K562 (cell line): ENCODE data around the gene FUT2. TPM values are rescaled to one million over a fixed set of nuclear protein-coding genes. Genes with fewer than 3 reads are reported as not detected.

Source experiments
- ARID1B ChIP-seq: fragments of 450-650 bp; IDR thresholded peaks from 2 replicates; pipeline ENCODE4 v1.6.1; 2016; ENCODE audit warnings: antibody characterized with exemption, mild to moderate bottlenecking, inconsistent platforms
- CBX5 ChIP-seq: IDR thresholded peaks from 2 replicates; pipeline ENCODE4 v1.6.1; 2014; ENCODE audit warnings: low read depth, borderline replicate concordance
- CEBPG ChIP-seq, 3 experiments: fragments of 200-800 bp in 1 of 3; sonication (Bioruptor generic) in 1 of 3; sonication (generic) in 1 of 3; formaldehyde crosslinking in 1 of 3; IDR thresholded peaks in 2 of 3; conservative IDR thresholded peaks in 1 of 3; 2 replicates each; pipeline versions ENCODE4 v1.6.1 to v1.8.0; 2016 to 2022; ENCODE audit warnings: missing compliant biosample characterization in 2 of 3, missing genetic modification characterization in 2 of 3, mild to moderate bottlenecking in 1 of 3, missing genetic modification reagents in 1 of 3
- ETV5 ChIP-seq: sonication (generic); formaldehyde crosslinking; IDR thresholded peaks from 2 replicates; pipeline ENCODE4 v1.4.0; 2020; ENCODE audit warnings: low read depth, mild to moderate bottlenecking, missing genetic modification reagents
- GABPB1 ChIP-seq: sonication (generic); formaldehyde crosslinking; IDR thresholded peaks from 2 replicates; pipeline ENCODE4 v1.8.0; 2022; ENCODE audit warnings: mild to moderate bottlenecking, missing genetic modification reagents
- GTF2E2 ChIP-seq: fragments of 200-800 bp; sonication (Bioruptor generic); IDR thresholded peaks from 2 replicates; pipeline ENCODE4 v1.6.1; 2016; ENCODE audit warnings: missing genetic modification characterization, missing compliant biosample characterization
- HOXB6 ChIP-seq: fragments of 250-450 bp; sonication (Bioruptor Pico); IDR thresholded peaks from 2 replicates; pipeline ENCODE4 v1.5.1; 2022; ENCODE audit warnings: mild to moderate bottlenecking, borderline replicate concordance
- MCM3 ChIP-seq: fragments of 450-650 bp; IDR thresholded peaks from 2 replicates; pipeline ENCODE4 v1.6.1; 2016
- MEIS2 ChIP-seq: fragments of 450-650 bp; IDR thresholded peaks from 2 replicates; pipeline ENCODE4 v1.6.1; 2014; ENCODE audit warnings: mild to moderate bottlenecking; ENCODE audit not compliant: partially characterized antibody
- NFATC3 ChIP-seq: fragments of 450-650 bp; IDR thresholded peaks from 2 replicates; pipeline ENCODE4 v1.6.1; 2017; ENCODE audit warnings: mild to moderate bottlenecking
- PTBP1 ChIP-seq: fragments of 200-400 bp; formaldehyde crosslinking; IDR thresholded peaks from 2 replicates; pipeline ENCODE4 v1.6.1; 2017; ENCODE audit warnings: low read depth, low read length
- RFX7 ChIP-seq: fragments of 250-450 bp; sonication (Bioruptor Pico); IDR thresholded peaks from 2 replicates; pipeline ENCODE4 v1.5.1; 2021; ENCODE audit warnings: mild to moderate bottlenecking
- RHOXF2B ChIP-seq: fragments of 250-450 bp; sonication (Bioruptor Pico); conservative IDR thresholded peaks from 2 replicates; pipeline ENCODE4 v1.5.1; 2021
- SMARCA5 ChIP-seq: fragments of 450-650 bp; IDR thresholded peaks from 2 replicates; pipeline ENCODE4 v1.6.1; 2016
- STAT5A ChIP-seq: IDR thresholded peaks from 2 replicates; pipeline ENCODE4 v1.6.1; 2012; ENCODE audit warnings: low read length, inconsistent platforms, borderline replicate concordance
- TRIM24 ChIP-seq, 2 experiments: fragments of 450-650 bp; IDR thresholded peaks; 2 replicates each; pipeline ENCODE4 v1.6.1; 2016
- ZNF143 ChIP-seq: sonication (generic); formaldehyde crosslinking; IDR thresholded peaks from 2 replicates; pipeline ENCODE4 v1.9.0; 2022; ENCODE audit warnings: mild to moderate bottlenecking, missing genetic modification reagents
- ZNF165 ChIP-seq: fragments of 250-450 bp; sonication (Bioruptor Pico); IDR thresholded peaks from 2 replicates; pipeline ENCODE4 v1.4.0; 2020; ENCODE audit warnings: borderline replicate concordance
- ZNF217 ChIP-seq: sonication (generic); formaldehyde crosslinking; IDR thresholded peaks from 2 replicates; pipeline ENCODE4 v1.8.0; 2022; ENCODE audit warnings: mild to moderate bottlenecking, missing genetic modification reagents
- polyA plus RNA-seq, 8 experiments: library from polyadenylated mRNA; depleted of rRNA in 4 of 8; stranded (reverse) in 5 of 8; unstranded in 3 of 8; fragments of >200 nt; fragmentation: Nextera tagmentation in 2 of 8; fragmentation: Illumina TruSeq in 1 of 8; extraction: Ambion mirVana in 2 of 8; extraction: Trizol in 1 of 8; gene quantifications; 2 replicates each; pipeline versions ENCODE4 v1.2.1 to v1.2.3, GENCODE V29; 2011 to 2014; ENCODE audit warnings: inconsistent platforms in 1 of 8, missing spikeins in 1 of 8
- total RNA-seq, 7 experiments: library from RNA; depleted of rRNA in 6 of 7; stranded (reverse); fragments of >200 nt in 6 of 7; fragmentation: Illumina TruSeq in 2 of 7; extraction: Trizol in 2 of 7; gene quantifications; 2 replicates each; pipeline versions ENCODE4 v1.2.1 to v1.2.3, GENCODE V29; 2011 to 2021; ENCODE audit warnings: low replicate concordance in 1 of 7
- TF ChIP-seq, protein P1 (sequence below): fragments of 450-650 bp; conservative IDR thresholded peaks from 2 replicates; pipeline ENCODE4 v1.6.1; 2016; ENCODE audit warnings: missing genetic modification characterization, low read depth, mild to moderate bottlenecking, missing compliant biosample characterization, moderate library complexity
- TF ChIP-seq, protein P2 (sequence below): fragments of 450-650 bp; IDR thresholded peaks from 2 replicates; pipeline ENCODE4 v1.6.1; 2017; ENCODE audit warnings: antibody characterized with exemption, mild to moderate bottlenecking
- TF ChIP-seq, protein P3 (sequence below): fragments of 450-650 bp; formaldehyde crosslinking; IDR thresholded peaks from 2 replicates; pipeline ENCODE4 v1.4.0; 2022; ENCODE audit warnings: mild to moderate bottlenecking, moderate library complexity
- TF ChIP-seq, protein P4 (sequence below): IDR thresholded peaks from 2 replicates; pipeline ENCODE4 v1.6.1; 2011; ENCODE audit not compliant: insufficient read length; ENCODE audit errors: extremely low read depth

FUT2 gene
- total and polyA plus RNA-seq, 9 of the 15 experiments (the other 6 are each of a cell fraction or from before 2014, with no cell fraction given), result 0.03 to 0.04 TPM; not detected in 7

DNA sequence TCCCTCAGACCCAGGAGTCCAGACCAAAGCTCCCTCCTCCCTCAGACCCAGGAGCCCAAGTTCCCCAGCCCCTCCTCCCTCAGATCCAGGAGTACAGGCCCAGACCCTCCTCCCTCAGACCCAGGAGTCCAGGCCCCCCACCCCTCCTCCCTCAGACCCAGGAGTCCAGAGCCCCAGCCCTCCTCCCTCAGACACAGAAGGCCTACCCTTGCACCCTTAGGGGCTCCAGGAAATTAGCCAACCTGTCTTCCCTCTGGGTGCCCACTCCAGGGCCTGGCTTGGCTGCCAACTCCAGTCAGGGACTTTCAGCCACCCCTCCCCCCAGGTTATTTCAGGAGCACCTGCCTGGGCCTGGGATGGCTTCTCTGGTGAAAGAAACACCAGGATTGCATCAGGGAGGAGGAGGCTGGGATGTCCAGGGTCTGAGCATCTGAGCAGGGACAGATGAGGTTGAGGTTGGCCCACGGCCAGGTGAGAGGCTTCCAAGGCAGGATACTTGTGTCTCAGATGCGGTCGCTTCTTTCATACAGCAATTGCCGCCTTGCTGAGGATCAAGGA lies 59.4 kb downstream of the FUT2 start, which contains the start of gene FGF21 (continued):
- TF ChIP-seq, protein P1, sequence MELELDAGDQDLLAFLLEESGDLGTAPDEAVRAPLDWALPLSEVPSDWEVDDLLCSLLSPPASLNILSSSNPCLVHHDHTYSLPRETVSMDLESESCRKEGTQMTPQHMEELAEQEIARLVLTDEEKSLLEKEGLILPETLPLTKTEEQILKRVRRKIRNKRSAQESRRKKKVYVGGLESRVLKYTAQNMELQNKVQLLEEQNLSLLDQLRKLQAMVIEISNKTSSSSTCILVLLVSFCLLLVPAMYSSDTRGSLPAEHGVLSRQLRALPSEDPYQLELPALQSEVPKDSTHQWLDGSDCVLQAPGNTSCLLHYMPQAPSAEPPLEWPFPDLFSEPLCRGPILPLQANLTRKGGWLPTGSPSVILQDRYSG, result no peak
- TF ChIP-seq, protein P2, sequence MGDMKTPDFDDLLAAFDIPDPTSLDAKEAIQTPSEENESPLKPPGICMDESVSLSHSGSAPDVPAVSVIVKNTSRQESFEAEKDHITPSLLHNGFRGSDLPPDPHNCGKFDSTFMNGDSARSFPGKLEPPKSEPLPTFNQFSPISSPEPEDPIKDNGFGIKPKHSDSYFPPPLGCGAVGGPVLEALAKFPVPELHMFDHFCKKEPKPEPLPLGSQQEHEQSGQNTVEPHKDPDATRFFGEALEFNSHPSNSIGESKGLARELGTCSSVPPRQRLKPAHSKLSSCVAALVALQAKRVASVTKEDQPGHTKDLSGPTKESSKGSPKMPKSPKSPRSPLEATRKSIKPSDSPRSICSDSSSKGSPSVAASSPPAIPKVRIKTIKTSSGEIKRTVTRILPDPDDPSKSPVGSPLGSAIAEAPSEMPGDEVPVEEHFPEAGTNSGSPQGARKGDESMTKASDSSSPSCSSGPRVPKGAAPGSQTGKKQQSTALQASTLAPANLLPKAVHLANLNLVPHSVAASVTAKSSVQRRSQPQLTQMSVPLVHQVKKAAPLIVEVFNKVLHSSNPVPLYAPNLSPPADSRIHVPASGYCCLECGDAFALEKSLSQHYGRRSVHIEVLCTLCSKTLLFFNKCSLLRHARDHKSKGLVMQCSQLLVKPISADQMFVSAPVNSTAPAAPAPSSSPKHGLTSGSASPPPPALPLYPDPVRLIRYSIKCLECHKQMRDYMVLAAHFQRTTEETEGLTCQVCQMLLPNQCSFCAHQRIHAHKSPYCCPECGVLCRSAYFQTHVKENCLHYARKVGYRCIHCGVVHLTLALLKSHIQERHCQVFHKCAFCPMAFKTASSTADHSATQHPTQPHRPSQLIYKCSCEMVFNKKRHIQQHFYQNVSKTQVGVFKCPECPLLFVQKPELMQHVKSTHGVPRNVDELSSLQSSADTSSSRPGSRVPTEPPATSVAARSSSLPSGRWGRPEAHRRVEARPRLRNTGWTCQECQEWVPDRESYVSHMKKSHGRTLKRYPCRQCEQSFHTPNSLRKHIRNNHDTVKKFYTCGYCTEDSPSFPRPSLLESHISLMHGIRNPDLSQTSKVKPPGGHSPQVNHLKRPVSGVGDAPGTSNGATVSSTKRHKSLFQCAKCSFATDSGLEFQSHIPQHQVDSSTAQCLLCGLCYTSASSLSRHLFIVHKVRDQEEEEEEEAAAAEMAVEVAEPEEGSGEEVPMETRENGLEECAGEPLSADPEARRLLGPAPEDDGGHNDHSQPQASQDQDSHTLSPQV, result 0 out of 2 replicates have a peak, but pooled peaks have one; percentile 39
- TF ChIP-seq NFATC3 (no peak), ZNF217 (no peak), ARID1B (no peak; the same call in 1 of the 2 replicates), STAT5A (no peak), ZNF143 (CRISPR knock-in tag) (peak; percentile 30; the same call in 1 of the 2 replicates), GABPB1 (CRISPR knock-in tag) (no peak), HOXB6 (CRISPR knock-in tag) (no peak), RHOXF2B (no peak), ZNF165 (no peak), SMARCA5 (no peak), ETV5 (no peak), RFX7 (CRISPR knock-in tag) (no peak), CEBPG (CRISPR knock-in tag; IDR thresholded peaks at IDR 0.05) (peak; percentile 94), CEBPG (tag; conservative IDR thresholded peaks at IDR 0.05 in 1 of 2, IDR thresholded peaks at IDR 0.05 in 1 of 2) (peak; percentile 59 to 85), MEIS2 (no peak), TRIM24 (IDR thresholded peaks at IDR 0.05) (peak in 1 of 2 experiments; percentile 25; a peak in 1 of 4 replicates), MCM3 (no peak), GTF2E2 (tag) (no peak), PTBP1 (no peak), CBX5 (no peak)
- TF ChIP-seq, protein P3, sequence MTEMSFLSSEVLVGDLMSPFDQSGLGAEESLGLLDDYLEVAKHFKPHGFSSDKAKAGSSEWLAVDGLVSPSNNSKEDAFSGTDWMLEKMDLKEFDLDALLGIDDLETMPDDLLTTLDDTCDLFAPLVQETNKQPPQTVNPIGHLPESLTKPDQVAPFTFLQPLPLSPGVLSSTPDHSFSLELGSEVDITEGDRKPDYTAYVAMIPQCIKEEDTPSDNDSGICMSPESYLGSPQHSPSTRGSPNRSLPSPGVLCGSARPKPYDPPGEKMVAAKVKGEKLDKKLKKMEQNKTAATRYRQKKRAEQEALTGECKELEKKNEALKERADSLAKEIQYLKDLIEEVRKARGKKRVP (CRISPR knock-in tag), result 0 out of 2 replicates have a peak, but pooled peaks have one; percentile 43
- TF ChIP-seq, protein P4, sequence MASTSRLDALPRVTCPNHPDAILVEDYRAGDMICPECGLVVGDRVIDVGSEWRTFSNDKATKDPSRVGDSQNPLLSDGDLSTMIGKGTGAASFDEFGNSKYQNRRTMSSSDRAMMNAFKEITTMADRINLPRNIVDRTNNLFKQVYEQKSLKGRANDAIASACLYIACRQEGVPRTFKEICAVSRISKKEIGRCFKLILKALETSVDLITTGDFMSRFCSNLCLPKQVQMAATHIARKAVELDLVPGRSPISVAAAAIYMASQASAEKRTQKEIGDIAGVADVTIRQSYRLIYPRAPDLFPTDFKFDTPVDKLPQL, result no peak
